Cortex of kidney (tissue), 1 donor: ENCODE measurements around the gene EML6.

ENCODE experiments used
- DNase-seq: peaks from one replicate; lab custom pipeline; 2025; lab: John Stamatoyannopoulos, UW

EML6 gene

GRCh38 chr2:54880428-54880827 is 157.0 kb downstream of the EML6 start:
- DNase-seq: no peak

- no peak for DNase-seq
Observed at GRCh38 chr2:54881759-54882158, 158.3 kb downstream of the EML6 start.

GRCh38 chr2:54885891-54886290 is 162.4 kb downstream of the EML6 start:
- no peak for DNase-seq

GRCh38 chr2:54887850-54888545 is 164.5 kb downstream of the EML6 start:
- DNase-seq: no peak

- DNase-seq: no peak
Observed at GRCh38 chr2:54889053-54889452, 165.6 kb downstream of the EML6 start.

GRCh38 chr2:54891909-54892308 is 168.4 kb downstream of the EML6 start:
- DNase-seq: no peak

GRCh38 chr2:54894467-54894866 is 171.0 kb downstream of the EML6 start:
- DNase-seq: no peak

GRCh38 chr2:54895730-54896129 is 172.3 kb downstream of the EML6 start:
- no peak for DNase-seq

- DNase-seq: no peak
Observed at GRCh38 chr2:54897420-54898310, 174.2 kb downstream of the EML6 start.

- no peak for DNase-seq
Observed at GRCh38 chr2:54898456-54899226, 175.2 kb downstream of the EML6 start.

- no peak for DNase-seq
Observed at GRCh38 chr2:54899576-54900200, 176.2 kb downstream of the EML6 start.

- no peak for DNase-seq
Observed at GRCh38 chr2:54901224-54901986, 177.9 kb downstream of the EML6 start.

GRCh38 chr2:54902763-54903162 is 179.3 kb downstream of the EML6 start:
- DNase-seq: no peak

- no peak for DNase-seq
Observed at GRCh38 chr2:54903736-54904554, 180.5 kb downstream of the EML6 start.

GRCh38 chr2:54904836-54905235 is 181.4 kb downstream of the EML6 start:
- DNase-seq: no peak

- DNase-seq: no peak
Observed at GRCh38 chr2:54906716-54907115, 183.3 kb downstream of the EML6 start.

GRCh38 chr2:54907663-54908062 is 184.2 kb downstream of the EML6 start:
- DNase-seq: no peak

GRCh38 chr2:54908591-54908990 is 185.1 kb downstream of the EML6 start:
- DNase-seq: no peak

GRCh38 chr2:54909001-54909400 is 185.5 kb downstream of the EML6 start:
- no peak for DNase-seq

- no peak for DNase-seq
Observed at GRCh38 chr2:54912305-54912704, 188.8 kb downstream of the EML6 start.
